ENCODE results near the gene IL23R.

Gene IL23R

DNA sequence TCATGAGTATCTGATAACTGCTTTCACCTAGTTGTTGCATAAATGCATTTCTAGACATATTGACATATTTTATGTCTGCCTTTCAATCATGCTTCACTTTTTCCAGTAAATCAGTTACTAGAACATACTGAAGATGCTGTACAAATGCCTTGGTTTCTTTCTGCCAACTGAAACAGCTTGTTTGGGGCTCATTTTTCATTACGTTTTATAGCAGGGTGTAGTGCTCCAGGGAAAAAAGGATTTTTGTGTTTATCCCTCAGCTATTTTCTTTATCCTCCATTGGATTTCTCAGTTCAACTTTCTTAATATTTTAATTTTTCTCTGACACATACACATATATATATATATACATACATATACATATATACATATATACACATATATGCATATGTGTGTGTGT lies 51.7 kb downstream of the IL23R start:
- Histone ChIP-seq H3K4me1 (ENCODE audit: insufficient read depth, low read length) (no peaks in the 10 kb centered on the region), H3K36me3 (ENCODE audit: insufficient read depth, low read depth, low read length) (no peaks in the 10 kb centered on the region), H3K9ac (ENCODE audit: low read depth, low read length) (no peak overlapping the region), H3K9me3 (ENCODE audit: insufficient read depth, low read depth, low read length) (no peaks in the 10 kb centered on the region; the same call in 1 of the 2 replicates), H3K27me3 (ENCODE audit: insufficient read depth, low read length) (no peaks in the 10 kb centered on the region), H3K27ac (ENCODE audit: low read length) (no peak overlapping the region), H3K4me3 (ENCODE audit: low read length) (no peak overlapping the region)

DNA sequence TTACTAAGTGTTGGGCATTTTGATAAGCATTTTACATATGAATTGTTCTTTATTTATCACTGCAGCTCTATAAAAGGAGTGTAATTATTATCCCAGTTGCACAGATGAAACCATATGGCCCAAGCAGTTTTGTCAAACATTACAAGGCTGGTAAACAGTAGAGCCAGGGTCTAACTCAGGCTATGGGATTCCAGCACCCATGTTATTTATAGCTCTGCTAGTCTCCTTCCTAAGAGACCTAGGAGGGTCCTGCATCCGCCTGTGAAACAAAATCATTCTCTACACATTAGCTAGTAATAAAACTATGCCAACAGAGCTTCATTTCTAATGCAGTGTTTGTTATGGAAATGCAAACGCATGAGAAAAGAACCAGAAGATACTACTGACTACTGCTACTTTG lies 58.6 kb downstream of the IL23R start:
- H3K9me3 ChIP-seq (ENCODE audit: insufficient read depth, low read depth, low read length): no peaks in the 10 kb centered on the region
- H3K27me3 ChIP-seq (ENCODE audit: insufficient read depth, low read length): no peaks in the 10 kb centered on the region
- H3K9ac ChIP-seq (ENCODE audit: low read depth, low read length): no peak overlapping the region
- no peaks in the 10 kb centered on the region for H3K36me3 ChIP-seq (ENCODE audit: insufficient read depth, low read depth, low read length)
- peaks cover 3% of the 10 kb centered on the region; the same call in 1 of the 2 replicates for H3K4me1 ChIP-seq (ENCODE audit: insufficient read depth, low read length)
- no peak overlapping the region for H3K4me3 ChIP-seq (ENCODE audit: low read length)
- H3K27ac ChIP-seq (ENCODE audit: low read length): no peak overlapping the region

DNA sequence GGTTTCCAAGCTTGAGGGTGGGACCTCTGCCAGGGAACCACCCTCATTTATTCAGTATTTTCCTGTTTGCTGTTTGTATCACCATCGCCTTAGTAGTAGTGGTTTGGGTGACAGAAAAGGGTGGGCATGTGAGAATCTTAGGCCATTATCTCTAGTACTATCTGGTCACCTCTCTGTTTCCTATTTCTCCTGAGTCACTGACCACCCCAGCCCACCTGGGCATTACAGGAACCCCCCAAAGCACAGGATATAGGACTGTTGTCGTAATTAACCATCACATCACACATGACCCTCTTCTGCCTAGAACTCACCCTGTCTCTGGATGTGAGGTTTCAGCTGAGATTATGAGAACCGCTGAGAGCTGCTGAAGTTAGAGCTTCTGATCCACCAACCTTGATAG lies 60.4 kb downstream of the IL23R start:
- Histone ChIP-seq H3K36me3 (ENCODE audit: insufficient read depth, low read depth, low read length) (no peaks in the 10 kb centered on the region), H3K9ac (ENCODE audit: low read depth, low read length) (no peak overlapping the region), H3K4me1 (ENCODE audit: insufficient read depth, low read length) (peaks cover 3% of the 10 kb centered on the region; the same call in 1 of the 2 replicates), H3K27me3 (ENCODE audit: insufficient read depth, low read length) (no peaks in the 10 kb centered on the region), H3K4me3 (ENCODE audit: low read length) (no peak overlapping the region), H3K9me3 (ENCODE audit: insufficient read depth, low read depth, low read length) (no peaks in the 10 kb centered on the region), H3K27ac (ENCODE audit: low read length) (no peak overlapping the region)

DNA sequence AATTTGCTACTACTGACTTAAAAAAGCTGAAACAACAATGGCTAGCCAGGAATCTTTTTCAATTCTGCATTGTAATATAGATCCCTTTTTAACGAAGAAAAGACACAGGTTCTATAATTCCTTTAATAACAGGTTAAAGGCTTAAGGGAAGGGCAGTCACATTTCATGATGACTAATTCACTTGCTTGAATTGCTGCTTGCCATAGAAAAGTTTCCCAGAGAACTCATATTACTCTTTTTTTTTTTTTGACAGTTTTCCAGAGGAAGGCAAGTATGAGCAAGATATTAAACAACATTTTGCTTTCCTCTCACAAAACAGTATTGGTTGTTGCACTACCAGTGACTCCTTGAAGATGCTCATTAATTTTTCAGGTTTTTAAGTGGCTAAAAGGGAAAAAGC lies 60.9 kb downstream of the IL23R start:
- Histone ChIP-seq H3K4me1 (ENCODE audit: insufficient read depth, low read length) (peaks cover 3% of the 10 kb centered on the region; the same call in 1 of the 2 replicates), H3K9ac (ENCODE audit: low read depth, low read length) (no peak overlapping the region), H3K27me3 (ENCODE audit: insufficient read depth, low read length) (no peaks in the 10 kb centered on the region), H3K9me3 (ENCODE audit: insufficient read depth, low read depth, low read length) (no peaks in the 10 kb centered on the region), H3K4me3 (ENCODE audit: low read length) (no peak overlapping the region), H3K36me3 (ENCODE audit: insufficient read depth, low read depth, low read length) (no peaks in the 10 kb centered on the region), H3K27ac (ENCODE audit: low read length) (no peak overlapping the region)

DNA sequence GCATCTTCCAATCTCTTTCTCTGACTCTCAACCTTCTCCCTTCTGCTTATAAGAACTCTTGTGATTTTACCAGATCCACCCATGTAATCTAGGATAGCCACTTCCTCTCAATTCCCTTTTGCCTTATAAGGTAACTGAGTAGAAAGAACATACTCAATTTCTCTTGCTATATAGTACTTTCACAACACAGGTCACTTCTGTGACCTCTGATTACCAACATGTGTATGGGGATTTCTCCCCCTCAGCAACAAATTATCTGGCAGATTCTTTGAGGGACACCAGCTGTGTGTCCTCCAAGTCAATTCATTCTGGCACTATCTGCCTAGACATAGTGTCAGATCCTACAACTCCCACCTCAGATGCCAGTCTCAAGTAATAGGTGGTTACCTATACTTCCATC lies 62.5 kb downstream of the IL23R start:
- H3K27ac ChIP-seq (ENCODE audit: low read length): no peak overlapping the region
- H3K9ac ChIP-seq (ENCODE audit: low read depth, low read length): no peak overlapping the region
- H3K36me3 ChIP-seq (ENCODE audit: insufficient read depth, low read depth, low read length): no peaks in the 10 kb centered on the region
- no peaks in the 10 kb centered on the region for H3K9me3 ChIP-seq (ENCODE audit: insufficient read depth, low read depth, low read length)
- peaks cover 3% of the 10 kb centered on the region; the same call in 1 of the 2 replicates for H3K4me1 ChIP-seq (ENCODE audit: insufficient read depth, low read length)
- H3K4me3 ChIP-seq (ENCODE audit: low read length): no peak overlapping the region
- no peaks in the 10 kb centered on the region for H3K27me3 ChIP-seq (ENCODE audit: insufficient read depth, low read length)

DNA sequence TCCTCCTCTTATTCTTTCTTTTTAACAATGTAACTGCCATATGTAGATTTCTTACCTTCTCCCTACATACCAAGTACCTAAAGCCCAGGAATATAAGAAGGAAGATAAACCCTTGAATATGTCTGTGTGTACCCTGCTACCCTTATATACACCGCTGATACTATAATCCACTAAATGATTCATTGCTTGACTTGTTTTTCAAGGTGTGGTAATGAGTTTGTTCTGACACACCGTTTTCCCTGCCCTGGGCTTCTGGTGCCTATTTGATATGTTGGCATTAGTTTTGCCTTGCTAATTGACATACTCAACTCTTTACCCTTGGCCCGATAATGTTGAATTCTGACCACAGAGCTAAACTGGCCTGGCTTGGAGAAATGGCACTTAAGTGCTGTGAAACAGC lies 64.3 kb downstream of the IL23R start:
- H3K9ac ChIP-seq (ENCODE audit: low read depth, low read length): no peak overlapping the region
- H3K4me1 ChIP-seq (ENCODE audit: insufficient read depth, low read length): no peaks in the 10 kb centered on the region
- H3K4me3 ChIP-seq (ENCODE audit: low read length): no peak overlapping the region
- no peaks in the 10 kb centered on the region for H3K36me3 ChIP-seq (ENCODE audit: insufficient read depth, low read depth, low read length)
- no peaks in the 10 kb centered on the region for H3K27me3 ChIP-seq (ENCODE audit: insufficient read depth, low read length)
- no peaks in the 10 kb centered on the region for H3K9me3 ChIP-seq (ENCODE audit: insufficient read depth, low read depth, low read length)
- H3K27ac ChIP-seq (ENCODE audit: low read length): no peak overlapping the region

DNA sequence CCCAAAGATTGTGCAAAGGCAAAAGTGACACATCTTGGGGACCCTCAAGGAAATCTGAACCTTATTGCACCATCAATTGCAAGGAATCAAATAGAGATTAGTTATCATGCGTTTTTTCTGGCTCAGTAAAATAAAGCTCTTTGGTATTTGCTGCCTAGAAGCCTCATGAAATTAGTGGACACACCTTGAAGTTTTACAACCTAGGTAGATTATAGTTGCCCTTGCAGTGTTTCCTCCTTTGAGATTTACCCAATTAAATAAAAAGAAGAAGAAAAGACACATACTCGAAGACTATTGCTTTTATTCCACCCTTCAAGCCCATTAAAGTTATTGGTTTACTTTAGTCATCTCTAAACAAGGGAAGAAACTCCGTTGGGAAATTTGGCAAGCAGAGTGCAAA lies 70.0 kb downstream of the IL23R start:
- no peaks in the 10 kb centered on the region for H3K9me3 ChIP-seq (ENCODE audit: insufficient read depth, low read depth, low read length)
- H3K27ac ChIP-seq (ENCODE audit: low read length): no peak overlapping the region
- H3K4me1 ChIP-seq (ENCODE audit: insufficient read depth, low read length): no peaks in the 10 kb centered on the region
- H3K9ac ChIP-seq (ENCODE audit: low read depth, low read length): no peak overlapping the region
- H3K27me3 ChIP-seq (ENCODE audit: insufficient read depth, low read length): no peaks in the 10 kb centered on the region
- no peak overlapping the region for H3K4me3 ChIP-seq (ENCODE audit: low read length)
- no peaks in the 10 kb centered on the region for H3K36me3 ChIP-seq (ENCODE audit: insufficient read depth, low read depth, low read length)

DNA sequence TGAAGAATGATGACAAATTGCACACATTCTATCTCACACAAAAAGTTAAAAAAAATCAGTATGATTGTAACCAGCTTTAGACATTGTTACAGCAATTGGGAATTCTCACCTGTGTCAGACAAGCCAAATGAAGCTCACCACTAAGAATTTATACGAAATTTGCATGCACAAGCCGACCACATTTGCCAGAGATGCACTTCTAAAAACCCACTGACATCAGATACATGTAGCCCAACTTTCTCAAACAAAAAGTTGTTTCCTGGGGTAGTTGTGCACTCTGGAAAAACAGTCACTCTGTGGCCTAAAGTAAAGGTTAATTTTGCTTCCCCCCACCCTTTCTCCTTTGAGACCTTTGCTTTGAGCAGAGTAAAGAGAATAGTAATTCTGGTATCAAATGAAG lies 73.5 kb downstream of the IL23R start:
- no peaks in the 10 kb centered on the region for H3K27me3 ChIP-seq (ENCODE audit: insufficient read depth, low read length)
- H3K9me3 ChIP-seq (ENCODE audit: insufficient read depth, low read depth, low read length): no peaks in the 10 kb centered on the region
- no peak overlapping the region for H3K9ac ChIP-seq (ENCODE audit: low read depth, low read length)
- no peak overlapping the region for H3K27ac ChIP-seq (ENCODE audit: low read length)
- no peak overlapping the region for H3K4me3 ChIP-seq (ENCODE audit: low read length)
- no peaks in the 10 kb centered on the region for H3K36me3 ChIP-seq (ENCODE audit: insufficient read depth, low read depth, low read length)
- H3K4me1 ChIP-seq (ENCODE audit: insufficient read depth, low read length): no peaks in the 10 kb centered on the region

DNA sequence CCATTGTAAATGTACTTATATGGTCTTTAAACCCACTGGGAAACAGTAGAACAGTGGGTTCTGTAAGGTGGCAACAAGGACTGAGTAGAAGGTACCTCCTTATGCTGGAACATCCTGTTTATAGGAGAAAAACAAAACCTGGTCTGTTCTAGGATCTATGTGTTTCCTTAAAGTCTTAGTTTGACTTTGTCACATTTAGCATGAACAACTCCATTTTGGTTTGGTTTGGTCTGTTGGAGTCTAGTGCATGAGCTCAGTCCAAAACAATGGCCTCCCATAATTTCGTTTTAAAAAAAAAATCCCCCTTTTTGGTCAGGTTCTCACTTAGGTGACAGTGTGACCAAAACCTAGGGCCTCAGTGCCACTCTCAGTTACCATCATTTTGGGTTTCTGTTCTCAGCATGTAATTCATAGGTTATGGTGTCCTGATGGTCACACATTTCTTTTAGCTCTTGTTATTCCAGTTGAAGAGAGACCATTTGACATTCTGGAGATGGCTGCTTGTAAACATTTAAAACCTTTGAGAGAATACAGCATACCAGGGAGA lies 75.0 kb downstream of the IL23R start:
- Histone ChIP-seq H3K27ac (ENCODE audit: low read length) (no peak overlapping the region), H3K9me3 (ENCODE audit: insufficient read depth, low read depth, low read length) (no peaks in the 10 kb centered on the region), H3K9ac (ENCODE audit: low read depth, low read length) (no peak overlapping the region), H3K27me3 (ENCODE audit: insufficient read depth, low read length) (no peaks in the 10 kb centered on the region), H3K36me3 (ENCODE audit: insufficient read depth, low read depth, low read length) (no peaks in the 10 kb centered on the region), H3K4me1 (ENCODE audit: insufficient read depth, low read length) (no peaks in the 10 kb centered on the region), H3K4me3 (ENCODE audit: low read length) (no peak overlapping the region)

DNA sequence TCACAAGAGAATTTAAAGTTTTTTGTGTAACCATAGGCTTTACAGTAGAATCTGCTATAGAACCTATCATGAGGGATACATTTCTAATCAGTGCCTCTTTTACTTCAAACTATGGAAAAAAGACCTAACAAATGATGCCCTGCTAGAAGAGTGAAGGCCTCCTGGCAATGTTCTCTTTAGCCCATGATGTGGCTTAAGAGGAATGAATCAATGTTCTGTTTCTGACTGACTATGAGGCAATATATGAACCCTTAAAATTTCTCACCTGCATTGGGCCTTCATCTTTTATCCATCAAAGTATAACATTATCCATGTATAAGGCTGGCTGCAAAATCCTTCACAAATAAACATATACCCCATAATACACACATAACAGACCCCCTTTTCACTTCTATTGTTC lies 75.8 kb downstream of the IL23R start:
- H3K27me3 ChIP-seq (ENCODE audit: insufficient read depth, low read length): no peaks in the 10 kb centered on the region
- no peak overlapping the region for H3K4me3 ChIP-seq (ENCODE audit: low read length)
- no peak overlapping the region for H3K27ac ChIP-seq (ENCODE audit: low read length)
- H3K4me1 ChIP-seq (ENCODE audit: insufficient read depth, low read length): no peaks in the 10 kb centered on the region
- no peak overlapping the region for H3K9ac ChIP-seq (ENCODE audit: low read depth, low read length)
- no peaks in the 10 kb centered on the region for H3K36me3 ChIP-seq (ENCODE audit: insufficient read depth, low read depth, low read length)
- no peaks in the 10 kb centered on the region for H3K9me3 ChIP-seq (ENCODE audit: insufficient read depth, low read depth, low read length)

DNA sequence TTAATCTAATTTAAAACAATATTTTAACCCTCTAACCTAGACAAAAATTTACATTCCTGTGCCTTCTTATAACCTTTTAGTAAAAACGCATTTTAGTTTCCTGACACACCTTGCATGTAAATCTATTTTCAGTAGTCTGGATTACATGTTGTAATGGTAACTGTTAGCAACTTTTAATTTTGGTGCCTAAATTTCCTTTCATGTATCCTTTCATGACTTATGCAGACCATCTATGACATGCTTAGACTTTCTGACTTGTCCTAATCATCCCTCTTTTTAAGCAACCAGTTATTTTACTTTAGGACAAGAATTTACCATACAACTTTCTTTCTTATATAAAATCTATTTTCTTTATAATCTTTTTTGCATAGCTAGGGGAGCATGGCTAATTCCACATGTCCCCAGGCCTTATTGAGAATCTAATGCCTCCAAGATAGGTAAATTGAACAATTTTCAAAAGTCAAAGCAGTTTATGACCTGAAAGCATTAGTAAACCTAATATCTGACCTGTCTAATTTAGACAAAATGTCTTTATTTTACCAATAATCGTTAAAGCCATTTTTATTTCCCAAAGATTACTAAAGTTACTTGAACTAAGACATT lies 83.9 kb downstream of the IL23R start:
- Histone ChIP-seq H3K9me3 (ENCODE audit: insufficient read depth, low read depth, low read length) (peaks cover 49% of the 10 kb centered on the region), H3K4me3 (ENCODE audit: low read length) (no peak overlapping the region), H3K27ac (ENCODE audit: low read length) (no peak overlapping the region), H3K4me1 (ENCODE audit: insufficient read depth, low read length) (no peaks in the 10 kb centered on the region), H3K36me3 (ENCODE audit: insufficient read depth, low read depth, low read length) (no peaks in the 10 kb centered on the region), H3K9ac (ENCODE audit: low read depth, low read length) (no peak overlapping the region), H3K27me3 (ENCODE audit: insufficient read depth, low read length) (no peaks in the 10 kb centered on the region)

DNA sequence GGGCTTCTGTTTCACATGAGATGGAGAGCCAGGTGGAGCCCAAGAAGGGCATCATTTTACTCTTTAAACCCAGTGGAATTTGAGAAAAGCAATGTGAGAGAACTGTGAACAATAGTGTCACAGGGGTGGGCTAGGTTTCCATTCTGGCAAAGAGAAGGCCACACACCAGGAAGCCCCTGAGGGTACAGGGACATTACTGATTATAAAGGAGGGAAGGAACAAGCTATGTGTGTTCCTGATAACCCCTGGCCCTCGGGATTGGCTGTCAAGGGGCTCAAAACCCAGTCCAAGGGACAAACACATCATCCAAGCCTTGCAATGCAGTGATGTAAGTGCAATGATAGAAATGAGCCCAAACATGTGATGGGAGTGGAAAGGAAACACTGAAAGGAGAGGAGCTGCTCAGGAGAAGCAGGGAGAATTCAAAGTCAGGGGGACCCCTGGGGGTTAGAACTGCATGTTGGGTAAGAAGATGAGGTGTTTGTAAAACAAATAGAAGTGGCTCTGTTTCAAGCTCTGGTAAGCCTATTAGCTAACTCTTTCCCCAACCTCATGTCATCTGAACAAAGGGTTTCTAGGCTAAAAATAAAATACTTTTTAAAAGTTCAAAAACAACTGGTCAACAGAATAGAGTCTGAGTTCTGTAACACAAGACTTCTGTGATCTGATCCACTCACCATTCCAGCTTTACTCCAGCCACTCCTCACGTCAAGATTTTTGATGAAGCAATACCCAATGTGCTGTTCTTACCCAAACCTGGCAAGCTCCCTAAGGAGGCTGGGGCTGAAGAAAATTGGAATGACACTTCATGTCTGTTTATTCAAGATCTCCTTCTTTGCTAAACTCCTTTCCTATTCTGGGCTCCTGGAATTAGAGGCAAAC lies 90.3 kb downstream of the IL23R start:
- H3K36me3 ChIP-seq (ENCODE audit: insufficient read depth, low read depth, low read length): no peaks in the 10 kb centered on the region
- peaks cover 18% of the 10 kb centered on the region for H3K9me3 ChIP-seq (ENCODE audit: insufficient read depth, low read depth, low read length)
- H3K27me3 ChIP-seq (ENCODE audit: insufficient read depth, low read length): no peaks in the 10 kb centered on the region
- no peak overlapping the region for H3K27ac ChIP-seq (ENCODE audit: low read length)
- peaks cover 8% of the 10 kb centered on the region; the same call in 1 of the 2 replicates for H3K4me1 ChIP-seq (ENCODE audit: insufficient read depth, low read length)
- no peak overlapping the region for H3K9ac ChIP-seq (ENCODE audit: low read depth, low read length)
- no peak overlapping the region for H3K4me3 ChIP-seq (ENCODE audit: low read length)
